ENCODE measurements around the gene SIGLEC10.
"Not testable (repeated sequence)": the region's sequence is repeated elsewhere in the genome, so short reads cannot be mapped to it uniquely, and the experiment has no call there.

GRCh38 chr19:51463976-51464581 lies 46.6 kb upstream of the SIGLEC10 start:
- not testable (repeated sequence) for TF ChIP-seq CTCF (conservative IDR thresholded peaks at IDR 0.05); EZH2 (IDR thresholded peaks at IDR 0.05; ENCODE audit: low read depth)
